GM23248 (cell line): ENCODE data around the gene TMEM250.
"Not testable (repeated sequence)": the region's sequence is repeated elsewhere in the genome, so short reads cannot be mapped to it uniquely, and the experiment has no call there.

Experiments
- EZH2 ChIP-seq: fragments of 200-600 bp; sonication (generic); IDR thresholded peaks from 2 replicates; pipeline ENCODE4 v1.6.1; 2018; ENCODE audit warnings: antibody characterized with exemption, mild to moderate bottlenecking; ENCODE audit not compliant: insufficient read depth, poor library complexity, severe bottlenecking
- EZH2phosphoT487 ChIP-seq: fragments of 200-600 bp; sonication (generic); IDR thresholded peaks from 2 replicates; pipeline ENCODE4 v1.6.1; 2018; ENCODE audit warnings: antibody characterized with exemption, moderate library complexity, mild to moderate bottlenecking, low read depth; ENCODE audit not compliant: insufficient read depth

- TF ChIP-seq EZH2phosphoT487, EZH2: not testable (repeated sequence)
Measured at GRCh38 chr9:136101615-136102074, 17.0 kb downstream of the TMEM250 start.
